ENCODE measurements around the gene REEP6. TPM values are rescaled to one million over a fixed set of nuclear protein-coding genes. Genes with fewer than 3 reads are reported as not detected.

REEP6 gene
- total and polyA plus RNA-seq, 5 donors from 2014 or later: 1.3 to 3.3 (median 2.2) TPM

- ATAC-seq (ENCODE audit: low read depth in 2 of 2): no peak
- H3K4me3 ChIP-seq (ENCODE audit: low read depth, low read length): no peak overlapping the region
- H3K4me3 Mint-ChIP-seq: peak overlapping the region in 2 of 4 donors; percentile 87 to 88
Measured at GRCh38 chr19:1507192-1507660, 16.2 kb downstream of the REEP6 start.

GRCh38 chr19:1507763-1508506 lies 17.0 kb downstream of the REEP6 start:
- H3K9me3 ChIP-seq (ENCODE audit: control insufficient read depth in 2 of 2, low read length in 2 of 2): no peaks in the 10 kb centered on the region
- peak overlapping the region; percentile 70 for H3K27ac ChIP-seq (ENCODE audit: insufficient read depth, low read length, poor library complexity, severe bottlenecking)
- ATAC-seq (ENCODE audit: low read depth in 2 of 2) (peak; percentile 95), DNase-seq (peak; percentile 86 to 94 (median 93))
- no peak overlapping the region for H3K4me3 ChIP-seq (ENCODE audit: low read depth, low read length)
- peaks cover 0 to 36% (median 12%) of the 10 kb centered on the region in 4 donors for H3K4me1 Mint-ChIP-seq
- peaks cover 0 to 4% (median 0%) of the 10 kb centered on the region in 7 donors for H3K9me3 Mint-ChIP-seq
- no peaks in the 10 kb centered on the region for H3K36me3 Mint-ChIP-seq
- peak overlapping the region; percentile 33 to 88 (median 86) for H3K4me3 Mint-ChIP-seq
- peaks cover 30% of the 10 kb centered on the region for H3K4me1 ChIP-seq (ENCODE audit: control insufficient read depth, insufficient read depth, low read length, poor library complexity, severe bottlenecking)
- no peaks in the 10 kb centered on the region for H3K27me3 ChIP-seq (ENCODE audit: control insufficient read depth, insufficient read depth, low read length)
- no peaks in the 10 kb centered on the region for H3K36me3 ChIP-seq (ENCODE audit: control insufficient read depth, insufficient read depth, low read length)
- H3K27ac Mint-ChIP-seq: peak overlapping the region; percentile 92 to 97 (median 95)
- peaks cover 24% of the 10 kb centered on the region for H3K27me3 Mint-ChIP-seq

More at GRCh38 chr19:1507192-1507660, 16.2 kb downstream of the REEP6 start:
- peaks cover 0 to 34% (median 10%) of the 10 kb centered on the region in 4 donors for H3K4me1 Mint-ChIP-seq
- peaks cover 0 to 5% (median 0%) of the 10 kb centered on the region in 7 donors for H3K9me3 Mint-ChIP-seq
- H3K9me3 ChIP-seq (ENCODE audit: control insufficient read depth in 2 of 2, low read length in 2 of 2): no peaks in the 10 kb centered on the region
- peaks cover 24% of the 10 kb centered on the region for H3K27me3 Mint-ChIP-seq
- H3K4me1 ChIP-seq (ENCODE audit: control insufficient read depth, insufficient read depth, low read length, poor library complexity, severe bottlenecking): peaks cover 24% of the 10 kb centered on the region
- H3K36me3 ChIP-seq (ENCODE audit: control insufficient read depth, insufficient read depth, low read length): no peaks in the 10 kb centered on the region
- no peaks in the 10 kb centered on the region for H3K27me3 ChIP-seq (ENCODE audit: control insufficient read depth, insufficient read depth, low read length)
- H3K27ac ChIP-seq (ENCODE audit: insufficient read depth, low read length, poor library complexity, severe bottlenecking): peak overlapping the region; percentile 70
- H3K36me3 Mint-ChIP-seq: no peaks in the 10 kb centered on the region
- peak overlapping the region in 2 of 3 donors; percentile 92 to 97 for H3K27ac Mint-ChIP-seq
- no peak for DNase-seq

- Histone ChIP-seq H3K27ac (ENCODE audit: insufficient read depth, low read length, poor library complexity, severe bottlenecking) (no peak overlapping the region), H3K9me3 (ENCODE audit: control insufficient read depth in 2 of 2, low read length in 2 of 2) (no peaks in the 10 kb centered on the region), H3K27me3 (ENCODE audit: control insufficient read depth, insufficient read depth, low read length) (no peaks in the 10 kb centered on the region), H3K4me1 (ENCODE audit: control insufficient read depth, insufficient read depth, low read length, poor library complexity, severe bottlenecking) (peaks cover 29% of the 10 kb centered on the region), H3K4me3 (ENCODE audit: low read depth, low read length) (no peak overlapping the region), H3K36me3 (ENCODE audit: control insufficient read depth, insufficient read depth, low read length) (no peaks in the 10 kb centered on the region)
- Mint-ChIP-seq H3K9me3 (peaks cover 0 to 4% (median 0%) of the 10 kb centered on the region in 7 donors), H3K36me3 (no peaks in the 10 kb centered on the region), H3K4me1 (peaks cover 0 to 32% (median 12%) of the 10 kb centered on the region in 4 donors), H3K27ac (peak overlapping the region in 1 of 3 donors; percentile 86), H3K4me3 (peak overlapping the region in 3 of 4 donors; percentile 31 to 70 (median 60)), H3K27me3 (peaks cover 24% of the 10 kb centered on the region)
- ATAC-seq (ENCODE audit: low read depth in 2 of 2): no peak
- DNase-seq: no peak
Measured at GRCh38 chr19:1508507-1508856, 17.5 kb downstream of the REEP6 start.

GRCh38 chr19:1509602-1510441 lies 18.8 kb downstream of the REEP6 start:
- Histone ChIP-seq H3K9me3 (ENCODE audit: control insufficient read depth in 2 of 2, low read length in 2 of 2) (no peaks in the 10 kb centered on the region), H3K4me3 (ENCODE audit: low read depth, low read length) (no peak overlapping the region), H3K27ac (ENCODE audit: insufficient read depth, low read length, poor library complexity, severe bottlenecking) (no peak overlapping the region), H3K4me1 (ENCODE audit: control insufficient read depth, insufficient read depth, low read length, poor library complexity, severe bottlenecking) (peaks cover 29% of the 10 kb centered on the region), H3K36me3 (ENCODE audit: control insufficient read depth, insufficient read depth, low read length) (no peaks in the 10 kb centered on the region), H3K27me3 (ENCODE audit: control insufficient read depth, insufficient read depth, low read length) (no peaks in the 10 kb centered on the region)
- Mint-ChIP-seq H3K9me3 (peaks cover 0 to 3% (median 0%) of the 10 kb centered on the region in 7 donors), H3K27ac (peak overlapping the region in 1 of 3 donors; percentile 66), H3K4me3 (peak overlapping the region in 1 of 4 donors; percentile 31), H3K27me3 (peaks cover 24% of the 10 kb centered on the region), H3K36me3 (no peaks in the 10 kb centered on the region), H3K4me1 (peaks cover 0 to 35% (median 11%) of the 10 kb centered on the region in 4 donors)
- DNase-seq: no peak
- no peak for ATAC-seq (ENCODE audit: low read depth in 2 of 2)

- H3K9me3 Mint-ChIP-seq: peaks cover 0 to 3% (median 0%) of the 10 kb centered on the region in 7 donors
- H3K27ac Mint-ChIP-seq: no peak overlapping the region
- no peaks in the 10 kb centered on the region for H3K9me3 ChIP-seq (ENCODE audit: control insufficient read depth in 2 of 2, low read length in 2 of 2)
- no peaks in the 10 kb centered on the region for H3K27me3 ChIP-seq (ENCODE audit: control insufficient read depth, insufficient read depth, low read length)
- H3K36me3 Mint-ChIP-seq: no peaks in the 10 kb centered on the region
- H3K4me3 ChIP-seq (ENCODE audit: low read depth, low read length): no peak overlapping the region
- no peak overlapping the region for H3K27ac ChIP-seq (ENCODE audit: insufficient read depth, low read length, poor library complexity, severe bottlenecking)
- H3K4me3 Mint-ChIP-seq: peak overlapping the region in 1 of 4 donors; percentile 75
- DNase-seq (no peak), ATAC-seq (ENCODE audit: low read depth in 2 of 2) (no peak)
- peaks cover 29% of the 10 kb centered on the region for H3K4me1 ChIP-seq (ENCODE audit: control insufficient read depth, insufficient read depth, low read length, poor library complexity, severe bottlenecking)
- H3K4me1 Mint-ChIP-seq: peaks cover 0 to 35% (median 10%) of the 10 kb centered on the region in 4 donors
- H3K27me3 Mint-ChIP-seq: peaks cover 26% of the 10 kb centered on the region
- H3K36me3 ChIP-seq (ENCODE audit: control insufficient read depth, insufficient read depth, low read length): no peaks in the 10 kb centered on the region
Measured at GRCh38 chr19:1510442-1510806, 19.4 kb downstream of the REEP6 start.

GRCh38 chr19:1510807-1511206 lies 19.8 kb downstream of the REEP6 start:
- peaks cover 0 to 3% (median 0%) of the 10 kb centered on the region in 7 donors for H3K9me3 Mint-ChIP-seq
- Histone ChIP-seq H3K4me1 (ENCODE audit: control insufficient read depth, insufficient read depth, low read length, poor library complexity, severe bottlenecking) (peaks cover 29% of the 10 kb centered on the region), H3K27ac (ENCODE audit: insufficient read depth, low read length, poor library complexity, severe bottlenecking) (no peak overlapping the region), H3K36me3 (ENCODE audit: control insufficient read depth, insufficient read depth, low read length) (no peaks in the 10 kb centered on the region), H3K27me3 (ENCODE audit: control insufficient read depth, insufficient read depth, low read length) (no peaks in the 10 kb centered on the region), H3K9me3 (ENCODE audit: control insufficient read depth in 2 of 2, low read length in 2 of 2) (no peaks in the 10 kb centered on the region), H3K4me3 (ENCODE audit: low read depth, low read length) (no peak overlapping the region)
- H3K36me3 Mint-ChIP-seq: no peaks in the 10 kb centered on the region
- H3K27me3 Mint-ChIP-seq: peaks cover 24% of the 10 kb centered on the region
- no peak overlapping the region for H3K27ac Mint-ChIP-seq
- no peak for DNase-seq
- peaks cover 0 to 35% (median 10%) of the 10 kb centered on the region in 4 donors for H3K4me1 Mint-ChIP-seq
- no peak for ATAC-seq (ENCODE audit: low read depth in 2 of 2)
- H3K4me3 Mint-ChIP-seq: peak overlapping the region in 3 of 4 donors; percentile 43 to 75 (median 64)
